Activated CD4-positive, alpha-beta T cell treated with anti-CD3 and anti-CD28 coated beads, Interleukin-2, amount 10 ng/mL, durations not matched to agents 24 days and 14 days (primary cell): ENCODE results near the gene UQCC5. TPM values are rescaled to one million over a fixed set of nuclear protein-coding genes. Genes with fewer than 3 reads are reported as not detected.

Source experiments
- DNase-seq: peaks from one replicate; pipeline ENCODE4 v3.0.0; 2022
- H3K27ac Mint-ChIP-seq: one replicate; pipeline ENCODE4 v1.8.0; 2022; ENCODE audit warnings: mild to moderate bottlenecking, mixed read lengths
- H3K27me3 Mint-ChIP-seq: one replicate; pipeline ENCODE4 v1.8.0; 2022; ENCODE audit warnings: mixed read lengths
- H3K36me3 Mint-ChIP-seq: one replicate; pipeline ENCODE4 v1.8.0; 2022; ENCODE audit warnings: low read depth, mild to moderate bottlenecking, mixed read lengths
- H3K4me1 Mint-ChIP-seq: one replicate; pipeline ENCODE4 v1.8.0; 2021; ENCODE audit warnings: mixed read lengths
- H3K4me3 Mint-ChIP-seq: one replicate; pipeline ENCODE4 v1.8.0; 2022; ENCODE audit warnings: mild to moderate bottlenecking, moderate library complexity, mixed read lengths
- H3K9me3 Mint-ChIP-seq: one replicate; pipeline ENCODE4 v1.8.0; 2021; ENCODE audit warnings: mixed read lengths
- intact Hi-C: fragments of 100-400 bp; cut with micrococcal nuclease; formaldehyde crosslinking; loops from one replicate; pipeline ENCODE4 v1.15.1; 2023
- total RNA-seq: library from RNA; stranded (reverse); gene quantifications from 2 replicates; pipeline ENCODE4 v1.2.3, GENCODE V29; 2022

Gene UQCC5
- total RNA-seq, 1 donor from 2014 or later = 13.8 TPM

DNA sequence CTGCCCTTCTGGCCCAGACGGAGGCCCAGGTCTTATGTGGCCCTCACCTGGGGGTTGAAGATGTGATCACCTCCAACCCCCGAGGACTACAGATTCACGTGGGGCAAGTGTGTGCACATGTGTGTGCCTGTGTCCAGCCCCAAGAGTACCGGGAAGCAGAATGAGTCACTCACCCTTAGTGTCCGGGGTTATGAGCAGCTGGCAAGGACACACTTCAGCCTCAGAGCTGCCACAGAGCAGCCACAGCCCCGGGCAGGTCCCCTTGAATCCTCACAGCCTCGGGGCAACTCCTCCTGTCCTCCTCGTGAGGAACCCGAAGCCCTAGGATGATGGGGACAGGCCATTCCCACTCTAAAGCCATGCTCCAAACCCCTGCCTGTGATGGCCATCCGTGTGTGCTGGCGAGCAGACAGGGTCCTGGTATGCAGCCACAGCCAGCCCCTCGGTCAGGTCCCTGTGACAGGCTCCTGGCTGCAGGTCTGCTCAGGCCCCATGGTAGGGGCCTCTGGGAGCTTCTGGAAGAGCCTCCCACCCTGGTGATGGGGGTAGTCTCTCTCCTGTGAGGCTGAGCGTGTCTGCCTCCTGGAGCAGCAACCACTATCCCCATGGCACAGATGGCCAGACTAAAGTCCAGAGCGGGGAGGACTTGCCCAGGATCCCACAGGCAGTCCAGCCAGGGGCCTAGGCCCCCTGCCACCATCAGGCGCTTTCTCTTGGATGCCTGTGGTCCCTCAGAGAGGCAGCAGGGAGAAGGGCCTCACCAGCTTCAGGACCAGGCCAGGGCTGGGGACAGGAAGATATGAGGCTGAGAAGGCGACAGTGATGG, 40.4 kb upstream of the UQCC5 start:
- intact Hi-C loops = no loop called here
- H3K9me3 Mint-ChIP-seq = no peaks in the 10 kb centered on the region
- H3K4me3 Mint-ChIP-seq = no peak overlapping the region
- DNase-seq = no peak
- H3K4me1 Mint-ChIP-seq = no peaks in the 10 kb centered on the region
- peaks cover 13% of the 10 kb centered on the region for H3K36me3 Mint-ChIP-seq
- H3K27ac Mint-ChIP-seq = no peak overlapping the region
- no peaks in the 10 kb centered on the region for H3K27me3 Mint-ChIP-seq

DNA sequence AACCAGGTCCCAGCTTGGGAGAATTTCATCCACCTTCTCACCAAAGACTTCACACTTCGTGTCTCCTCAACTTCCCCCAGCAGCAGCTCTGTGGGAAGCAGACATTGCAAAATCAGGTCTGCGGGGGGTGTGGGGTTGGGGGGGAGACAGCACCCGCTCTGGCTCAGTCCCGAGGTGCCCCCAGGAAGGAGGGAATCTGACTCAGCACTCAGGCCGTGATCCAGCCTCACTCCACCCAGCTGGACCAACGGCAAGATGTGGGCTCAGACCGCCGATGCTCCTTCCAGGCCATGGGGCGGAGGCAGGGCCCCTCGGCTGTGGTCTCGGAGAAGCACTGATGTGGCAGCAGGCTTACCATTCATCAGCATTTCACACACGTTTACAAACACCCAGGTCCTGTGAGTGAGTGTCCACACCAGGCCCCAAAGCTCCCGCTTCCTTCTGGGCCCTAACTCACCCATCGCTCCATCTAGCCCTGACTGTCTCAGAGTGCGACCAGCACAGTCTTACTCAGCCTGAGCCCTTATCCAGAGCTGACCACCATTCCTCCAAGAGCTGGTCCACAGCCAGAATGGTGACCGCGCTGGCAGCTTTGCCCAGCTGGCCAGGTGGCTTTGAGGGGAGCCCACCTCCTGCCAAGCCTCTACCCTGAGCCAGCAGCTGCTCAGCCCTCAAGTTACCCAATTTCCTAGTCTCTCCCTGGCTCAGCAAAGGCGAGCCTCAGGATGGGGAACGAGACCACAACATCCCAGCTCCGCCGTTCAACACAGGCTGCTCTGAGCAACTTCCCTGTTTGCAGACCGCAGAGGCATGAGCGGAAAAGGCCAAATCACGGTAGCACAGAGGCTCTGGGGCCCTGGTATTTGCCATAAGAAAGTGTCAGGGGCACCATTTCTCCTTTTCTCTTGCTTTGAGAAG, 38.0 kb upstream of the UQCC5 start:
- H3K9me3 Mint-ChIP-seq = no peaks in the 10 kb centered on the region
- H3K27me3 Mint-ChIP-seq = no peaks in the 10 kb centered on the region
- H3K4me3 Mint-ChIP-seq = no peak overlapping the region
- intact Hi-C loops = no loop called here
- no peak overlapping the region for H3K27ac Mint-ChIP-seq
- H3K4me1 Mint-ChIP-seq = no peaks in the 10 kb centered on the region
- no peak for DNase-seq
- no peaks in the 10 kb centered on the region for H3K36me3 Mint-ChIP-seq

- intact Hi-C loops = no loop called here
- no peak overlapping the region for H3K27ac Mint-ChIP-seq
- no peaks in the 10 kb centered on the region for H3K36me3 Mint-ChIP-seq
- DNase-seq = no peak
- no peak overlapping the region for H3K4me3 Mint-ChIP-seq
- H3K4me1 Mint-ChIP-seq = no peaks in the 10 kb centered on the region
- no peaks in the 10 kb centered on the region for H3K9me3 Mint-ChIP-seq
- no peaks in the 10 kb centered on the region for H3K27me3 Mint-ChIP-seq
Observed at GRCh38 chr3:52501046-52501445, 35.4 kb upstream of the UQCC5 start.

DNA sequence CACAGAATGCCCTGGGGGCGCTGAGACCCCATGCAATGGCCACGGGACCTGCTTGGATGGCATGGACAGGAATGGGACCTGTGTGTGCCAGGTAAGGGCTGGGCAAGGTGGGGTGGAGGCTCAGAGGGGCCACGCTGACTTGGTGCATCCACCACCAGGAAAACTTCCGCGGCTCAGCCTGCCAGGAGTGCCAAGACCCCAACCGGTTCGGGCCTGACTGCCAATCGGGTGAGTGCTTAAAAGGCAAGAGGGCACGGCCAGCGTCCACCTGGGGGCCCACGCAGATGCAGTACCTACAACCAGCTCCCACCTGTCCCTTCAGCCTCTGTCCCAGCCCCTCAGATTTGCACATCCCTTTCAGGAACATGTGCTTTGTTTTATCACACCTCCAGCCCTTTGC, 34.4 kb upstream of the UQCC5 start:
- Mint-ChIP-seq H3K4me3 (no peak overlapping the region), H3K27ac (no peak overlapping the region), H3K27me3 (no peaks in the 10 kb centered on the region), H3K4me1 (no peaks in the 10 kb centered on the region), H3K9me3 (no peaks in the 10 kb centered on the region), H3K36me3 (no peaks in the 10 kb centered on the region)
- no peak for DNase-seq
- intact Hi-C loops = no loop called here

DNA sequence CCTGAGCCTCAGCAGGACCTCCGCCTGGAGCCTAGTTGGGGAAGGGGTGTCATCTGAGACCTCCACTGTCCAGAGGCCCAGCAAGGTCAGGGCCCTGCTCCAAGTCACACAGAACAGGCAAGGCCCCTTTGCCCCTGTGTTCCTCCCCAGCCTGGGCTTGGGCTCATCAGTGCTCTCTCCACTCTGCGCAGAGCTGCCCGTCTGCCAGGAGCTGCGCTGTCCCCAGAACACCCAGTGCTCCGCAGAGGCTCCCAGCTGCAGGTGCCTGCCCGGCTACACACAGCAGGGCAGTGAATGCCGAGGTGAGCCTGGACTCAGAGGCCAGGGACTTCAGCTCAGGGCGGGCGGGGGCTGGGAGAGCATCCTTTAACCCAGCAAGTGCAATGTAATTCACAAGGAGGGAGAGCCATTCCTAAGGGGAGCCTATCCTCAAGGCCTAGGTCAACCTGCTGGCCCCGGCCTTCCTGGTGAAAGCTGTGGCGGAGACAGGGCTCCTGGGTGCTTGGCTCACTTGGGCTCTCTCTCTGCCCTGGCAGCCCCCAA, 33.5 kb upstream of the UQCC5 start:
- H3K27ac Mint-ChIP-seq = no peak overlapping the region
- no peaks in the 10 kb centered on the region for H3K36me3 Mint-ChIP-seq
- H3K4me1 Mint-ChIP-seq = no peaks in the 10 kb centered on the region
- H3K4me3 Mint-ChIP-seq = no peak overlapping the region
- DNase-seq = no peak
- no peaks in the 10 kb centered on the region for H3K9me3 Mint-ChIP-seq
- intact Hi-C loops = no loop called here
- no peaks in the 10 kb centered on the region for H3K27me3 Mint-ChIP-seq

- Mint-ChIP-seq H3K9me3 (no peaks in the 10 kb centered on the region), H3K36me3 (no peaks in the 10 kb centered on the region), H3K27me3 (no peaks in the 10 kb centered on the region), H3K4me3 (no peak overlapping the region), H3K4me1 (no peaks in the 10 kb centered on the region), H3K27ac (no peak overlapping the region)
- no peak for DNase-seq
- intact Hi-C loops = no loop called here
Observed at GRCh38 chr3:52503788-52504424, 32.5 kb upstream of the UQCC5 start.

GRCh38 chr3:52504977-52505376, 31.4 kb upstream of the UQCC5 start:
- intact Hi-C loops = no loop called here
- Mint-ChIP-seq H3K9me3 (no peaks in the 10 kb centered on the region), H3K27me3 (no peaks in the 10 kb centered on the region), H3K4me1 (no peaks in the 10 kb centered on the region), H3K4me3 (no peak overlapping the region), H3K27ac (no peak overlapping the region), H3K36me3 (no peaks in the 10 kb centered on the region)
- no peak for DNase-seq

GRCh38 chr3:52506266-52506966, 30.0 kb upstream of the UQCC5 start:
- H3K27me3 Mint-ChIP-seq = no peaks in the 10 kb centered on the region
- intact Hi-C loops = no loop called here
- H3K36me3 Mint-ChIP-seq = no peaks in the 10 kb centered on the region
- no peak for DNase-seq
- H3K27ac Mint-ChIP-seq = no peak overlapping the region
- no peaks in the 10 kb centered on the region for H3K9me3 Mint-ChIP-seq
- no peak overlapping the region for H3K4me3 Mint-ChIP-seq
- no peaks in the 10 kb centered on the region for H3K4me1 Mint-ChIP-seq

DNA sequence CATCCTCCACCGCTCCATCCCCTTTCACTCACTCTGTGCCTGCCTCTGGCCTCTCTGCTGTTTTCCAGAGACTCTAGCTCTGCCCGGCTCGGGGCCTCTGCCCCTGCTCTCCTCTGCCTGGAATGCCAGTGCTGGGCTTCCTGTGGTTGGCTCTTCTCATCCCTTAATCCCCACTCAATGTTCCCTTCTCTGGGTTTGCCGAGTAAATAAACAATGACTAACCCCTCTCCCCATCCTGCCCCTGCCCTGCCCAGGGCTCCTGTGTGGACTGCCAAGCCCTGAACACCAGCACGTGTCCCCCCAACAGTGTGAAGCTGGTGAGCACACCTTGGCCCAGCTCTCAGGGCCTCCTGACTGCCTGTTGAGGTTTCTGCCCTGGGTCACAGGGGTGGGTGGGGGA, 29.0 kb upstream of the UQCC5 start:
- DNase-seq = no peak
- intact Hi-C loops = no loop called here
- Mint-ChIP-seq H3K4me3 (no peak overlapping the region), H3K27me3 (no peaks in the 10 kb centered on the region), H3K4me1 (no peaks in the 10 kb centered on the region), H3K36me3 (no peaks in the 10 kb centered on the region), H3K27ac (no peak overlapping the region), H3K9me3 (no peaks in the 10 kb centered on the region)

GRCh38 chr3:52509753-52510328, 26.6 kb upstream of the UQCC5 start:
- intact Hi-C loops = no loop called here
- no peaks in the 10 kb centered on the region for H3K36me3 Mint-ChIP-seq
- no peak for DNase-seq
- H3K9me3 Mint-ChIP-seq = no peaks in the 10 kb centered on the region
- H3K4me3 Mint-ChIP-seq = no peak overlapping the region
- H3K4me1 Mint-ChIP-seq = no peaks in the 10 kb centered on the region
- H3K27me3 Mint-ChIP-seq = no peaks in the 10 kb centered on the region
- no peak overlapping the region for H3K27ac Mint-ChIP-seq

- no peak overlapping the region for H3K4me3 Mint-ChIP-seq
- H3K9me3 Mint-ChIP-seq = no peaks in the 10 kb centered on the region
- DNase-seq = no peak
- H3K36me3 Mint-ChIP-seq = no peaks in the 10 kb centered on the region
- H3K4me1 Mint-ChIP-seq = no peaks in the 10 kb centered on the region
- intact Hi-C loops = no loop called here
- H3K27ac Mint-ChIP-seq = no peak overlapping the region
- no peaks in the 10 kb centered on the region for H3K27me3 Mint-ChIP-seq
Observed at GRCh38 chr3:52511509-52511908, 24.9 kb upstream of the UQCC5 start.

DNA sequence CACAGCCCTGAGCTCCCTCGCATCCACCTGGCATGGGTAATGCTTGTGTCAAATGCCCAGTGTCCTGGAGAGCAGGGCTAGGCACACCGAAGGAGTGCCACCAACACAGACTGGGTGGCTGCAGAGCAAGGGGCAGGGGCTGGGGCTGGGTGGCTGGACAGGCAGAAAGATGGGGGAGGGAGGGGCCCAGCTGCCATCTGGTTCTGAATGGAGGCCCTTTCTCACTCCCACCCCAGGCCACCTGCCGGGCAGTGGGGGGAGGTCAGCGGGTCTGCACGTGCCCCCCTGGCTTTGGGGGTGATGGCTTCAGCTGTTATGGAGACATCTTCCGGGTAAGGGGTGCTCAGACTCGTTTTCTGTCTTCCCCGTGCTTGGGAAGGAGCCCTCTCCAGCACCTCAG, 24.3 kb upstream of the UQCC5 start:
- H3K4me3 Mint-ChIP-seq = no peak overlapping the region
- no peaks in the 10 kb centered on the region for H3K27me3 Mint-ChIP-seq
- no peaks in the 10 kb centered on the region for H3K36me3 Mint-ChIP-seq
- DNase-seq = no peak
- H3K4me1 Mint-ChIP-seq = no peaks in the 10 kb centered on the region
- H3K27ac Mint-ChIP-seq = no peak overlapping the region
- H3K9me3 Mint-ChIP-seq = no peaks in the 10 kb centered on the region
- intact Hi-C loops = no loop called here

GRCh38 chr3:52512727-52513126, 23.7 kb upstream of the UQCC5 start:
- Mint-ChIP-seq H3K4me1 (no peaks in the 10 kb centered on the region), H3K9me3 (no peaks in the 10 kb centered on the region), H3K27me3 (no peaks in the 10 kb centered on the region), H3K27ac (no peak overlapping the region), H3K4me3 (no peak overlapping the region), H3K36me3 (no peaks in the 10 kb centered on the region)
- DNase-seq = no peak
- intact Hi-C loops = no loop called here
